WTC11 (cell line): Measurements from ENCODE around the gene PCDHGA1.

Source experiments
- NR1H2 ChIP-seq: sonication (generic); formaldehyde crosslinking; IDR thresholded peaks from 2 replicates; pipeline ENCODE4 v1.9.0; 2021; ENCODE audit warnings: mild to moderate bottlenecking, moderate library complexity, missing genetic modification reagents
- TF ChIP-seq, protein P1 (sequence below): fragments of 250-450 bp; sonication (Bioruptor Pico); conservative IDR thresholded peaks from 2 replicates; pipeline ENCODE4 v1.9.0; 2021; ENCODE audit warnings: mild to moderate bottlenecking
- TF ChIP-seq, protein P2 (sequence below): sonication (generic); formaldehyde crosslinking; conservative IDR thresholded peaks from 2 replicates; pipeline ENCODE4 v1.8.1; 2022; ENCODE audit warnings: mild to moderate bottlenecking, missing genetic modification reagents
- TF ChIP-seq, protein P3 (sequence below): sonication (generic); formaldehyde crosslinking; IDR thresholded peaks from 2 replicates; pipeline ENCODE4 v1.8.1; 2023; ENCODE audit warnings: mild to moderate bottlenecking, missing genetic modification reagents

DNA sequence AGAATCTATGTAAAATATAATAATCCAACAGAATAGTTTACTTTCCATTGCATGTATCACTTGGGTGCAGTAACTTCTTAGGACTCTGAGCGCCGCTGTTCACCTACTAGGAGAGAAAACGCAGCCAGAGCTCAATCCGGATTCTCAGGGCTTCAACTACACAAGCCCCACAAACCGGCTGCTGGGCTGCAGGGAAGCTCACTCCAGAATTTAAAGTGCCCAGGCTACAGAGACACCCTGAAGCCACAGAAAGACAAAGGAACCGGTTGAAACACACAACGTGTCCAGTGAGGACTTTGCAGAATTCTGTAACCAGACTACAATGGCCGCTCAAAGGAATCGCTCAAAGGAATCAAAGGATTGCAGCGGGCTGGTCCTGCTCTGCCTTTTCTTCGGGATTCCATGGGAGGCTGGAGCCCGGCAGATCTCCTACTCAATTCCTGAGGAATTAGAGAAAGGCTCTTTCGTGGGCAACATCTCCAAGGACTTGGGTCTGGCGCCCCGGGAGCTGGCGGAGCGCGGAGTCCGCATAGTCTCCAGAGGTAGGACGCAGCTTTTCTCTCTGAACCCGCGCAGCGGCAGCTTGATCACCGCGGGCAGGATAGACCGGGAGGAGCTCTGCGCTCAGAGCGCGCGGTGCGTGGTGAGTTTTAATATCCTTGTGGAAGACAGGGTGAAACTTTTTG is 82.7 kb downstream of the PCDHGA1 start, which contains the start of gene PCDHGA10:
- TF ChIP-seq, protein P1, sequence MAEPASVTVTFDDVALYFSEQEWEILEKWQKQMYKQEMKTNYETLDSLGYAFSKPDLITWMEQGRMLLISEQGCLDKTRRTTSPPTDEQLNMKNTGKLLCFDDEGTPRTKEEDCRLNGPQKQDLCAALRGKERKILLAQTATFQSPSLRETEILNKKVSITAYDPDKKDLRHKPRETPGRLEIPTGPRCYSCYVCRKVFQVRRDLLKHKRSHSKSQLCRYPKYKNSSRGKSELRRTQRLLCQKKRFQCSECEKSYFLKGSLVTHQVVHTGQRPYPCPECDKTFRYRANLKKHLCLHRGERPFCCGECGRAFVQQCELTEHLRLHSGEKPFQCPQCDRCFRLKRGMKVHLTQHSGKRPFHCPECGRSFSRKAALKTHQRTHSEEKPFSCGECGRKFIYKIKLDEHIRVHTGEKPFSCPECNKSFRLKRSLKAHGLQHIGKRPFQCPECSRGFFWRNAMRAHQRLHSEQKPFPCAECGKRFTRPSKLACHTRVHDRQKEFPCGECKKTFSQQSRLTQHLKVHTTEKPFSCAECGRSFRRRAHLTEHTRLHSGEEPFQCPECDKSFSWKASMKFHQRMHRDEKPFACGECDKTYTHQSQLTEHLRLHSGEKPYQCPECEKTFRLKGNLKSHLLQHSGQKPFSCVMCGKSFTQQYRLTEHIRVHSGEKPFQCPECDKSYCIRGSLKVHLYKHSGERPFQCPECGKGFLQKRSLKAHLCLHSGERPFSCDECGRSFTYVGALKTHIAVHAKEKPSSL (CRISPR knock-in tag): no peak
- TF ChIP-seq, protein P2, sequence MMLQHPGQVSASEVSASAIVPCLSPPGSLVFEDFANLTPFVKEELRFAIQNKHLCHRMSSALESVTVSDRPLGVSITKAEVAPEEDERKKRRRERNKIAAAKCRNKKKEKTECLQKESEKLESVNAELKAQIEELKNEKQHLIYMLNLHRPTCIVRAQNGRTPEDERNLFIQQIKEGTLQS (CRISPR knock-in tag): no peak
- TF ChIP-seq, protein P3, sequence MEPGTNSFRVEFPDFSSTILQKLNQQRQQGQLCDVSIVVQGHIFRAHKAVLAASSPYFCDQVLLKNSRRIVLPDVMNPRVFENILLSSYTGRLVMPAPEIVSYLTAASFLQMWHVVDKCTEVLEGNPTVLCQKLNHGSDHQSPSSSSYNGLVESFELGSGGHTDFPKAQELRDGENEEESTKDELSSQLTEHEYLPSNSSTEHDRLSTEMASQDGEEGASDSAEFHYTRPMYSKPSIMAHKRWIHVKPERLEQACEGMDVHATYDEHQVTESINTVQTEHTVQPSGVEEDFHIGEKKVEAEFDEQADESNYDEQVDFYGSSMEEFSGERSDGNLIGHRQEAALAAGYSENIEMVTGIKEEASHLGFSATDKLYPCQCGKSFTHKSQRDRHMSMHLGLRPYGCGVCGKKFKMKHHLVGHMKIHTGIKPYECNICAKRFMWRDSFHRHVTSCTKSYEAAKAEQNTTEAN: no peak
- no peak for TF ChIP-seq NR1H2 (CRISPR knock-in tag)
